Measurements from ENCODE around the gene BANK1.

BANK1 gene

GRCh38 chr4:101790521-101791181, at the start of gene BANK1:
Gene BANK1 (plus strand): TSS chr4:101790730. CDS start chr4:101790881, 151 bp downstream.
- peak; percentile 45 for DNase-seq (ENCODE audit: low spot score)

DNA sequence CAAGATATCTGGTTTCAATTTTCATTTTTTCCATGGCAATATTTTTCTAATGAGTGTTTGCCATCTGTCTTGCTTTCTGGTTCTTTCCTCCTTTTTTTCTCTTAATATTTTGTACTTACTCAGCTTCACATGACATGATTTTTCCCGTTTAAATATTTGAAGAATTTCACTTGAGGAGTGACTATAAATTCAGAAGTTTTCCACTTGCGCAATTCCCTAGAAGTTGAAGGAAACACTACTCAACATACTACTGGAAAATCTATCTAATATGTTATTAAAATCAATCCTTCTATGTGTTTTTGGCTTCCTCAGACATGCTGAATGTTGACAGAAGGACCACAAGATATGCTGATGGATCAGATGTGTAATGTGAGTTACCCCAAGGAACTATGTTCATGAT, 36.8 kb upstream of the BANK1 start:
- no peak for DNase-seq (ENCODE audit: low spot score)

DNA sequence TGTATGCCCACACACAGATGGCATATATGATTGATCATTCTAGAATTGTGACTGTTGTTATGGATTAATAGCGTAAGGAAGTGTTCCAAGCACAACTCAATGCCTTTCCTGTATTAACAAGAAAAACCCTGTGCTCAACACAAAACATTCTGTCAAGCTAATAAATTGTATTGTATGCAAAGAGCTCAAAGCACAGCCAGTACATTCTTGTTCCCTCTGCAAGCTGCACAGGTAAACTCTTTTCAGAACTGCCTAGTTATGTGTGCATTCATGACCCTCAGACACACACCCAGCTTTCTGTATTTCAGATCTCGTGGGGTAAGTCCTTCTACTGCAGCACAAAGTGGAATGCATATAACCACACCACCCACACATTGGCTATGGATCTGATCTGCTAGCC, 34.3 kb upstream of the BANK1 start:
- DNase-seq (ENCODE audit: low spot score) = no peak

GRCh38 chr4:101761405-101761804, 29.1 kb upstream of the BANK1 start:
- no peak for DNase-seq (ENCODE audit: low spot score)

- DNase-seq (ENCODE audit: low spot score) = no peak
Measured at GRCh38 chr4:101762025-101762424, 28.5 kb upstream of the BANK1 start.

DNA sequence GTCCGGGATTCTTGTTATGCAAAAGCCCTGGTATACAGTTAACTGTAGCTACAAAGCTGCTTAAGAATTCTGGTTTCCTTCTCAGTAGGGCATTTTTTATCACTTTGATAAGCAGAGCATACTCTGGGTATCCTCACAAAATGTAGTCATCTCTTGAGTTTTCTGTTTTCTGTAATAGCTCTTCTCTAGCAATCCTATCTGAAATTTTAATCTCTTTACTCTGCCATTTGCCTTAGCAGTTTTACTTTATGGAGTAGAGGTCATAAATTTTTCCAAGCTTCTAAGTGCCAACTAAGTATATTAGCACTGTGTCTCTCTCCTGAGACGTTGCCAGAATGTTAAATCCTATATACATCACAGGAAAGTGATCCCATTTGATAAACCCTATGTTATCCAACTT, 28.0 kb upstream of the BANK1 start:
- no peak for DNase-seq (ENCODE audit: low spot score)

DNA sequence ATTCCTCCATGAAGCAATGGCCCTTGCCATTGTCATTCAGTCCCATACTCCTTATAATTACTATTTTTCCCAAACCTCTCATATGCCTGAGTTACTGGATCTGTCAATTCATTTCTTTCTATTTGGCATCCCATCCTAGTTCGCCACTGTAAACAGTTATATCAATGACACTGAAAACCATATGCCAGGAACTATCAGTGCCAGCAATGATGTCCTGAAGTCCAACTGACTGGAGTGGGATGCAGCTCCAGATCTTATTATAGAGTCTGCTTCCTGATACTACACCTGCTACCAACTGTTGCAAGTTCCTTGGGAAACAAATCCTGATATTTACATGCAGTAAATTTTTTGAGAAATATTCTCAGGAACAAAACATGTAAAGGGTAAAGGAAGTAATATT, 27.0 kb upstream of the BANK1 start:
- peak; percentile 38 for DNase-seq (ENCODE audit: low spot score)

DNA sequence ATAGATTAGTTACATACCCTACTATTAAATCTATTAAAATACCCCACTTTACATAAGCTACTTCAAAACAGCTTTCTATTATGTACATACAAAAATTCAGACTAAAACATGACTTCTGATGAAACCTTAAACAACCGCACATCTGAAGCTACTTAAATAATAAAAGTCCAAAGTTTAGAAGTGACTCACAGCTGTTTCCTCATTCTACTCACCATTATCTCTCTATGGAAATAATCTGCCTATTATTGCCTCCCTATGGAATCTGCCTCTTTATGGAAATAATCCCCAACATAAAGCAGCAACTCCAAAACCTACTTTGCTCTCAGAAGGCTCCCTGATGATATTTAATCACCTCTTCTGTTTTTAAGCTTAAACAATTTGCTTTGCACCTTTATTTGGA, 15.7 kb upstream of the BANK1 start:
- DNase-seq (ENCODE audit: low spot score) = no peak

GRCh38 chr4:101777431-101777830, 13.1 kb upstream of the BANK1 start:
- DNase-seq (ENCODE audit: low spot score) = no peak

- no peak for DNase-seq (ENCODE audit: low spot score)
Measured at GRCh38 chr4:101780284-101780683, 10.2 kb upstream of the BANK1 start.

- DNase-seq (ENCODE audit: low spot score) = no peak
Measured at GRCh38 chr4:101782546-101782945, 8.0 kb upstream of the BANK1 start.

DNA sequence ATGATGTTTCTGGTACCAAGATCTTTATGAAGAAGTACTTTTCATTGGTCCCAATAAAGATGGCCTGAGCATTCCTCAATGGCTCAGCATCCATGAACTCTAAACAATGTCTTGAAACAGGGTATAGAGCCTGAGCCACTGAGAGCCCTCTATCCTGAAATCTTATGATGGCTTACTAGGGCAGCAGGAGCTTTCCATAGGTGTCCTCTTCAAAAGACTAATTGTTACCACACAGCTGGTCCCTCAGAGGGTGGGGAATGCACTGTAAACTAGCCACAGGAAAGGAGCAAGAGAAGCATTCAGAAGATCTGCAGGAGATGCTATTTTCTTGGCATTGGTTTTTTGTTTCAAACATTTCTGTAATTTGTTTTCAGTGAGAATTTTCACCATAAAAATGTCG, 5.6 kb upstream of the BANK1 start:
- DNase-seq (ENCODE audit: low spot score) = no peak

GRCh38 chr4:101785486-101785885, 5.0 kb upstream of the BANK1 start:
- DNase-seq (ENCODE audit: low spot score) = no peak

DNA sequence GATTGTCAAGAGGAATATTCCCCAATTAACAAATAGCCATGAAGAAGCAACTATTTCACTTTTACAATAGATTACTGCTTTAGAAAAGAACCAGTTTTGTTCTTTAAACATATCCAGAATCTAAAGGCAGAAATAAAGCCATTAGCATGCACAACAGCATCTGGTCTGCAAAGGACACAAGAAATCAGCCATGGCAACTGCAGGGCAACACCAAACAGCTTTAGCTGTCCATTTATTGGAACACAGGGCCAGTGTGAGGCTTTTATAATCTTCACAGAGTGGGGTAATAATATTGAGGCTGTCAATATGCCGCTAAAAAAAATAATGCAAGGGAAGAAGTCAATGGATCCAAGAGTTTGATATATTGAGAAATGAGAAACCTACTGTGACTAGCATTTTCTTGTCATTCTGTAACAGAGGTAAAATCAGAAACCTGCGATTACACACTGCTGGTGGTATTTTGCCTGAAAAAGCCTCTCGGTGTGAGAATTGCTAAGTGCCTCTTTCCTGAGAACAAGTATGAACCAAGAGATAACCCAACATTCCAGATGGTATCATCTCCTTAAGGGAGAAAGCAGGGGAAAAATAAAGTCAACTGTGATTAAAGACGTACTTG, 2.7 kb upstream of the BANK1 start:
- DNase-seq (ENCODE audit: low spot score) = no peak

GRCh38 chr4:101791182-101791558, 640 bp downstream of the BANK1 start:
- peak; percentile 12 for DNase-seq (ENCODE audit: low spot score)

DNA sequence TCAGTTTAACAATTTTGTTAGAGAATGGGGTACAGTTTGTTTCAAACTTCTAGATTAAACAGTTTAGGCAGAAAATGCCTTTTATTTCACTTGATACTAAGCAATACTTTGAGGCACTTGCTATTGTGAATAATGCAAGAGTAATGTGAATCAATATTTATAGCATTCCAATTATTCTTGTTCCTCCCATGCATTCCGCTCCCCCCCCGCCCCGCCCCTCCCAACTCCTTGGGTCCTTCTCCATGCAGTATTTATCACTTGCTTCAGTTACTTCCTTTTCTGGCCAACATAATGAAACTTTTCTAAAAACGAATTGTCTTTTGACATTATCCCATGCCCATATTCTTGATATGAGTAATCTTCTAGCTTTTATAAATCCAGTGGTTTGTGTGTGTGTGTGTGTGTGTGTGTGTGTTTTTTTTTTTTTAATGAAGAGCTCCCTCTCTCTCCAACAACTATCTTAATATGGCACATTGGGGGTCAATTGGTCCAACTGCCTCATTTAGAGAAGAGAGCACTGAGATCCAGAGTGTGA, 1.6 kb downstream of the BANK1 start:
- DNase-seq (ENCODE audit: low spot score) = no peak

DNA sequence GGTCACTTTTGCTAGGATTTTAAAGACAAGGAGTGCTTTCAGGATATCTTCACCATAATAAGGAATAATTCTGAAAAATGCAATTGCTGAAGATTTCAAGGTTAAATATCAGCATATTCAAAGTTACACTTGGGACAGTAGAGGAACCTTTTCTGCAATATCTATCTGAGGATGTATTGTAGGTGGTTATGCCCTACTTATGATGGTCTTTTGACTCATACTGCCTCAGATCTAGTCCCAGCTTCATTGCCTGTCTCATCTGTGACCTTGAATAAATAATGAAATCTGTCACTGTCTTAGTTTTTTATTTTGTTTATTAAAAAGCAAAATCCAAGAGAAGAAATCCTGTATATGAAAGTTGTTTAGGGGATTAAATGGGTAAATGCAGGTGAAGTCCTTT, 2.9 kb downstream of the BANK1 start:
- no peak for DNase-seq (ENCODE audit: low spot score)

GRCh38 chr4:101794806-101795205, 4.3 kb downstream of the BANK1 start:
- no peak for DNase-seq (ENCODE audit: low spot score)

DNA sequence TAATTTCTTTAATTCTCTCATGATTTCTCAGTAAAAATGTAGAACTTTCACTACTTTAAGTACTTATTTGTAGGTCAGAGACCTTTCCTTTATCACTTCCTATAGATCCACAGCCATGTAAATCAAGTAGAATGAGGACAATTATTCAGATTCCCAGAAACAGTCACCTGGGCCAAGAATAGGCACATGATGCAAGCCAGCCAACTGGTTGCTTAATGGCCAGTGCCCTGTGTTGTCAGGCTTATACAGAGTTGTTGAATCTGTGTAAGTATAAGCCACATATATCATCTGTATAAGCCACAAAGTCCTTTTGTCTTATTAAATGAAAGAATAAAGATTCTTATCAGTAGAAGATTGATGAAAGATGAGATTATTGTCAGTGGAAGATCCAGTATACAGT, 5.2 kb downstream of the BANK1 start:
- DNase-seq (ENCODE audit: low spot score) = no peak

GRCh38 chr4:101801958-101802357, 11.4 kb downstream of the BANK1 start:
- no peak for DNase-seq (ENCODE audit: low spot score)

GRCh38 chr4:101806914-101807313, 16.4 kb downstream of the BANK1 start:
- DNase-seq (ENCODE audit: low spot score) = no peak

- no peak for DNase-seq (ENCODE audit: low spot score)
Measured at GRCh38 chr4:101807351-101807750, 16.8 kb downstream of the BANK1 start.

DNA sequence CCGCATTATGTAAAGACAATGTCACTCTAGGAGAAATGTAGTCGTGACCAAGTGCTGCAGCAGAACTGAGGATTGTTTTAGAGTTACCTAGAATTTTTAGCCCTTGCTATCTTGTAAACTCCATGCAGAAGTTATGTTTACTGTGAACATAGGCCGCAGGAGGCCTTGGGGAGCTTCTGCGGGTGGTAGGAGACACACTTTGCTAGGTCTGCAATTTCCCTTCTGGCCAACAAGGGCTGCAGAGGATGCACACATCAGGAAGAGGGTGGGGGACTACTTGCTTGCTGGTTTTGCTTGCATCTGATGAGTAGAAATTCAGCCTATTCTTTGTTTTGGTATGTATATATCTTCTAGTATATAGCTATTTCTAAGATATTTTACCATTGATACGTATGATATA, 23.1 kb downstream of the BANK1 start:
- no peak for DNase-seq (ENCODE audit: low spot score)

- DNase-seq (ENCODE audit: low spot score) = no peak
Measured at GRCh38 chr4:101818362-101818761, 27.8 kb downstream of the BANK1 start.

All from pons (tissue), 1 donor.